SIG-M5 treated with dmso at 0.1 percent for 504 hours (cell line): ENCODE data around the gene PRICKLE3.

Experiments
- DNase-seq: peaks from one replicate; lab custom pipeline; 2025; ENCODE audit not compliant: unreplicated experiment; lab: John Stamatoyannopoulos, UW

The PRICKLE3 gene

DNA sequence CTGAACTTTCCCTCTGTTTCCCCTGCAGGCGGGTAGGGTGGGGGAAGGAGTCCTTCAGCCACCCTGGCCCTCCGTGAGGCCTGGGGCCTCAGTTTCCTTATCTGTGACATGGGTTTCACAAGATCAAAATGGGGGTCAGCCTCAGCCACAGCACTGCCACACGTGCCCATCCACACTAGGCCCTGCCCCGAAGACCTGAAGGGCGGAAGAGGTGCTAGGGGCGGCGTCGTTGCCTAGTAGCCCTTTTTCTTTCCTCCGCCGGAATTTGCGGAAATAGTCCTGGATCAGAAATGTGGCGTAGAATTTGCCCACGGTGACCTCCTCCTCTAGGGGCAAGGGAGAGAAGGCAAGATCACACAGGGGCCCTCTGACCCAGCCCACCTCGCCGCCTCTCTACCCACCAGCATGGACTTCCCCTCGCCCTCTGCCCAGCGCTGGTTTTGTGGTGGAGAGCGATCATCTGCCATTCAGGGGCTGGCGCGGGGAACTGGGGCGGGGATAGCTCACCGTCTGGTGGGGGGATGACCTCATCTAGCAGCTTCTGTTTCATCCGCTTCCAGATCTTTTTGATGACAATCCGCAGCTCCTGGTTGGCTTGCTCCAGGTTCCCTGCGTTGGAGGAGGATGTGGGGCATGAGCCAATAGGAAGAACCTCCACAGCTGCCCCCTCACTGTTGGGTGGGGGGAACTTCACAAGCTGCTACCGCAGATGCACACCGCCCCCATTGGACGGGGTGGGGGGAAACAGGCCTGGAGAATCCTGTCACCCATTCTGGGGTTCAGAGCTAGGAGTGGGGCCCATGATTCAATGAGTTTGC lies 23.5 kb upstream of the PRICKLE3 start:
- no peak for DNase-seq

DNA sequence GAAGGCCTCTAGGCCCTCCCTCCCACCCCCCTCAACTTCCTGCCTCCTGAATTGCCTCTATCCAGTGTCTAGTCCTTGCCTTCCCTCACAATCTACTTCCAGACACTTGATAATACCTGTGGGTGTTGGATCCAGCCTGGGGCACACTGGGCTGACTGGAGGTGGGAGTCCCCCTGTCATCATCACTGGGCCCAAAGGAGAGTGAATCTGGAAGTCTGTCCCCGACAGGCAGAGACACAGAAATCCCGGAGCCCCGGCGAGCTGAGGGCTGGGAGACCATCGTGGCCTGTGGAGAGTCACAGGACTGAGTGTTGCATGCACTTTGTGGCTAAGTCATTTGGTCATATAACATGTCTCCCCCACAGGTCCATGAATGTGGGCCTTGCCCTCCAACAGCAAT lies 22.2 kb upstream of the PRICKLE3 start:
- DNase-seq = no peak

DNA sequence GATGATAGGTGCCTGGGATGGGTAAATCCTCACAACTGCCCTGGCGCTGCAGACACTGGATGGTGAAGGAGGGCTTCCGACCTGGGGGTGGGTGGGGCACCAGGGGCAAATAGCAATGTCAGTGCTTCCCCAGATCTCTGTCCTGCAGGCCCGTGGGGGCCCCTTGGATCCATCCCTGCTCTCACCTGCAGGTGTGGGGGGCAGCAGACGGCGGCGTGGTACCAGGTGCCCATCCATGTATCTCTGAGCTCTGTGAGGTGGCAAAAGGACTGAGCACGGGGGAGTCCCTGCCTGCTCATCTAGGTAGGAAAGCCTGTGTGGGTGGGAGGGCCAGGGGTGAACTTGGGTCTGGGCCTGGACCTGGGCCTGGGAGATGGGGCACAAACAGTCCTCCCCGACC lies 20.4 kb upstream of the PRICKLE3 start:
- no peak for DNase-seq

DNA sequence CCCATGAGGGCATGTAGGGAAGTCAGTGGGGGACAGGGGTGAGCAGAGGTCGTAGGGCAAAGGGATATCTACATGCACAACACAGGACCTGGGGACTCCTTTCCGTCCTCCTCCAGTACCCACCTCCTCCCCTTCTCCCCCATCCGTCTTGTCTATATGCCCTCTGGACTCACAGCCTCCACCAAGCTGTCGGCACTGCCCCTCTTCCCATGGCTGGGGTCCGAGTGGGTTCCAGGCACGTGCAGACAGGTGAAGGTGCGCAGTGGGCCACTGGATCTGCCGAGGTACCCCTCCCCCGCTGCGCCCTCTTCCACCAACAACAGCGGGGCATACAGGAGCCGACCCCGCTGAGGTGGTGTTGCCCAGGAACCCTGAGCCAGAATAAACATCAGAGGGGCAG lies 19.3 kb upstream of the PRICKLE3 start:
- no peak for DNase-seq

DNA sequence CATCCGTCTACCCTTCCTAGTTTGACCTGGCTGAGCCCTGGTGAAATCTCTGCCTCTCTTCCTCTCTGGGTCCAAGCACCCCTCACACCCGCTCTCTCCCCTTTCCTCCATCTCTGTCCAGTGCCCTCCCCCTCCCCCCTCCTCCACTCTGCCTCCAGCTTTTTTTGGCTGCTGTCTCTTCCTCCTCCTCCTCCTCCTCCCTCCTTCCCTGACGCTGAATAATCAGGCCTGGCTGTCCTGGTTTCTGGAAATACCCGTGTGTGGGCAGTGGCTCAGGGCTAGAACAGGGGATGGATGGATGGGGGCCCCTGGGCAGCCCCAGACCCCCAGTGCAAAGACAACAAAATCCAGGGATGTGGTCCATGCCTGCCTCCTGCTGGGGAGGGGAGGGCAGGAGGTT lies 18.5 kb upstream of the PRICKLE3 start:
- no peak for DNase-seq

DNA sequence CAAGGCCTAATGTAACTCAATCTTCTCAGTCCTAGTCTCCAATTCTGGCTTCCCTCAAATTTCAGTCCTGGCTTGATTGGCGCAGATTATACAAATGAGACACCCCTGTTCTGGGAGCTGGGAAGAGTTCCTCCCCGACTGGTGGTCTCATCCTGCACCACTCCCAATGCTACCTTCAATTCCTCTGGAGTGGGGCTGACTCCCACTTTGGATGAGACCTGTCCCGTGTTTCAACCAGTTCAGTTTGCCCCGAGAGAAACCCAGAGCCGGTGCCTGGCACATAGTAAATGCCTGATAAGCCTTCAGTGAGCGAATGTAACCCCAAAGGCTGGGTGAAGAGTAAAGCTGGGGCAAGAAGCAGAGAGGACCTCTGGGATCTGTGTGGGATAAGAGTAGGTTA lies 17.8 kb upstream of the PRICKLE3 start:
- no peak for DNase-seq

DNA sequence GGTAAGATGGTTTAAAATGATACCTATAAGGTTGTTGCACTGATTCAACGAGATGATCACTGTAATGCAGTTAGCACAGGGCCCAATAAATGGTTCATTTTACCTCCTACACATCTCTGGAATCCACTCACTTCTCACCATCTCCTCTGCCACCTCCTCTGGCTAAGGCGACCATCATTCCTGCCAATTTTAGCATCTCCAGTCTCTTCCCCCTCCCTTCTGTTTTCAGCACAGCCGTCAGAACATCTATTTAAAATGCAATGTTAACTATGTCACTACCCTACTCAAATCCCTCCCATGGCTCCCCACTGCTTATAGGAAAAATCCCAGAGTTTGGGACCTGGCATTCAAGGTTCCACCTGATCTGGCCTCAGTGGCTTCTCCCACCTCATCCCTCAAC lies 17.4 kb upstream of the PRICKLE3 start:
- no peak for DNase-seq

DNA sequence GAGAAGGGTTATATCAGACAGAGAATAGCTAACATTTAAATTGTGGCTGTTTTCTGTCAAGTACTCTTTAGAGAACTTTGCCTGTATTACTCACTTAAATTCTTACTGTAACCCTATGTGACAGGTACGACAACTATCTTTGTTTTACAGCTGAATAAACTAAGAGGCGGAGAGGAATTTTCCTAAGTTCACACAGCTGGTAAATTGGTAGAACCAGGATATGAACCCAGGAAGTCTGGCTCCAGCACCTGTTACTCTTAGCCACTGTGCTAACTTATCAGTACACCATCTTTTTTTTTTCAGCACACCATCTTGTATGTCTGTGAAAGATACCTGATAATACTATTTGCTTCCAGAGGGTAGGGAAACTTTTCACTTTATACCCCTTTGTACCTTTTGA lies 15.8 kb upstream of the PRICKLE3 start:
- no peak for DNase-seq

DNA sequence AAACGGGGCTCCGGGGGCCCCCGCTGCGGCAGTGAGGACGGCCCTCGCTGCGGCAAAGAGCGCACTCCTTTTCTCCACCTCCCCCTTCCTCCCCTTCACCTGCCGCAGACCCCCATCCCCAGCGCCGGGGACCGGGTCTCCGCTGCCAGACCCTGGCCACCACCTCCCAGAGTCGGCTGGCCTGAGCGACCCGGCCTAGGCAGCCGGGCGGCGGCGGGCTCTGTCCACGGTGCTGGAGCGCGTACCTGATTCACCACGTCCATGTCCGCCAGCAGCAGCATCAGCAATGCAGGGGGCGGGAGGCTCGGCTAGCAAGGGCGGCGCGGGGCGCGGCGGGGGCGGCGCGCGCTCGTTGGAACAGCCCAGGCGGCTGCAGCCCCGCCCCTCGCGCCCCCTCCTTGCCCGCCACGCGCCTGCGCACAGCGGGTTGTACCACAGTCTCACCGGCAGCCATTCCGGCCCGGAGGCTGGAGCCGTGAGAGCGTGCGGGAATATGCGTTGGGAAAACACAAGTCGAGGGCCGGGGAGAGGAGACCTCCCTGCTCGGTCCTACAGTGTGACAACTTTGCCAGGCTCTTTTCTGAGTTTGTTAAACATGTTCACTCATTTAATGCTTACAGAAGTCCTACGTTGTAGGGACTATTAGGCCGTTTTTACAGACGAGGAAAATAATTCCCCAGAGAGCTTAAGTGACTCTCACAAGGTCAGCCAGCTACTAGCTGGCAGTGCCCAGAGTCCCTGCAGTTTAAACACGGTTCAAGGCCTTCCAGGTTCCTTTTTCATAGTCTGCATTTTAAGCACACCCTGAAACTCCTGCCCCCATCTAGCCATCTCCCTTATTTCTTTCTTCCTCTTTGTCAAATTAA lies 14.0 kb upstream of the PRICKLE3 start, which contains the start of gene SYP:
TSS of gene SYP (minus strand) at position 288 of the 866 bp plus-strand sequence. CDS start at position 281, 7 bp downstream.
- DNase-seq = peak; percentile 81

DNA sequence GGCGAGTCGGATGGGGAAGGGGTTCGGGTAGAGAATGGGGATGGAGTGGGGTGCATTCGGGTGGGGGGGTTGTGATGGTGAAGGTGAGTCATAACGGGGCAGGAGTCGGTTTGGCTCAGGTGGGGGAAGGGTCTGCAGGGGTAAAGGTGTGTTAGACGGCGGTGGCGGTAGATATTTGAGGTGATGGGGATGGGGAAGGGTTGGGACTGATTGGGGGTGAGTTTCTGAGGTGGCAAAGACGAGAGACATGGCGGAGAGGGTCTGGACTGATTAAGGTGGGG lies 13.1 kb upstream of the PRICKLE3 start:
- DNase-seq = no peak

DNA sequence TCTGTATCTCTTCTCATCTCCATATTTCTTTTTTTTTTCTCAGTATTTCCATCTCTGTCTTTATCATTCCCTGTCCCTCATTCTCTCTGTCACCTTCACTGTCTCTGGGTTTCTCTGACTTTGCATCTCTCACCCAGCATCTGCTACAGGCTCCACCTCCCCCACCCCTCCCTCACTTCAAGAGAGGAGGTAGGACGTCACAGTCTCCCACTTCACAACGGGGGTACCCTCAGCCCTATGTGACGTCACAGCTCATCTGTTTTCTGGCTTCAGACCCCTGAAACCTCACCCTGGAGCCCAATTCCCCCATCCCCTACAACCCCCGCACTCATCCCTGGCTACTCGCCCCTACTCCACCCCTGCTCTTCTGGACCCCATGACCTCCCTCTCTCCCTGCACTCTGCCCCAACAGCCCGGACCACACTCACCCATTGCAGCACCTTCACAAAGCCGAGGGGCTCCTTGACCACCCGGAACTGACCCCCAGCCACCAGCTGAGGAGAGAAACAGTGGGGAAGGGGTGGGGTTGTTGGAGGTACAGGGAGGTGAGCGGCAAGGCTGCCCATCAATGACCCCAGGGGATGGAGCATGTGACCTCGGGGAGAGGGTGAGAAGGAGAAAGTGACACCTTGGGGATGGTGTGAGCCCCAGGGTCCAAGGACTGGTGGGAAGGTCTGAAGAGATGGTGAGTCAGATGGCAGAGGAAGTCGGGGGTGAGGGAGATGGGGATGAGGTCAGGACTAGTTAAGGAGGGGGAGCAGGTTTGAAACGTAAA lies 12.6 kb upstream of the PRICKLE3 start:
- no peak for DNase-seq

DNA sequence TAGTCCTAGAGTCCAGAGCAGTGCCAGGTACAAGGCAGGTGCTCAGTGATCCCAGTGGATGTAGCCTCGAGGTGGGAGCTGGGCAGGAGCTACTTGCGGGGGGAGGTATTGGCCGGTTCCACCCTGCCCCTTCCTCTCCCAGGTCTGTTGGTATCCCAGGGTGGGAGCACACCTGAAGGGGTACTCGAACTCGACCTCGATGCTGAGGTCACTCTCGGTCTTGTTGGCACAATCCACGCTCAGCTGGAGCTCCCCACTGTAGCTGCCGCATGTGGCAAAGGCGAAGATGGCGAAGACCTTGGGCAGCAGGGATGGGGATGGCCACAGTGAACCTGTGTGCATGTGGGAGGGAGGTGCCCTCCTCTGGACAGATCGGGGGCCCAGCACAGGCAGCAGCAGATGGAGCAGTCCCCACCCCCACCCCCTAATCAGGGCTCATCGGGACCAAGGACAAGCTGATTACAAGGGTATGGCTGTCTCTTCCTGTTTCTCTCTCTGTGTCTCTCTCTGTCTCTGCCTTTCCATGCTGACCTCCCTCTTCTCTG lies 11.4 kb upstream of the PRICKLE3 start:
- DNase-seq = no peak

DNA sequence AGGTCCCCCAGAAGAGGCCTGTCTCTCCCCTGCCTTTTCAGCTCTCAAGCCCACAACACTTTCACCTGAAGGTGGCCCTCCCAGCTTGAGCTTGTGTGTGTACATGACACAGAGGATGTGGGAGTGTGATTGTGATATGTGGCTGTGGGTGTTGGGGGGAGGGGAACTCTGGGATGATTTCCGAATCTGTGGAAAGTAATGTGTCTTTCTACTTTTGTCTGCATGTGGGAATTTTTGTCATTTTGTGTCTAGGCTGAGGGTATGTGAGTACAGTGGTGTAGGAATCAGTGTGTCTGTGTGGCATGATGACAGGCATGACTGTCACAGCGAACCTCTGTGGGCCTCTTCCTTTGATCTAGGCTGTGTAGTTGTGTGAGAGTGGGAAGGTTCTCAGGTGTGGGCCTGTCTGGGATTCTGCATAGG lies 7.4 kb upstream of the PRICKLE3 start:
- DNase-seq = no peak

DNA sequence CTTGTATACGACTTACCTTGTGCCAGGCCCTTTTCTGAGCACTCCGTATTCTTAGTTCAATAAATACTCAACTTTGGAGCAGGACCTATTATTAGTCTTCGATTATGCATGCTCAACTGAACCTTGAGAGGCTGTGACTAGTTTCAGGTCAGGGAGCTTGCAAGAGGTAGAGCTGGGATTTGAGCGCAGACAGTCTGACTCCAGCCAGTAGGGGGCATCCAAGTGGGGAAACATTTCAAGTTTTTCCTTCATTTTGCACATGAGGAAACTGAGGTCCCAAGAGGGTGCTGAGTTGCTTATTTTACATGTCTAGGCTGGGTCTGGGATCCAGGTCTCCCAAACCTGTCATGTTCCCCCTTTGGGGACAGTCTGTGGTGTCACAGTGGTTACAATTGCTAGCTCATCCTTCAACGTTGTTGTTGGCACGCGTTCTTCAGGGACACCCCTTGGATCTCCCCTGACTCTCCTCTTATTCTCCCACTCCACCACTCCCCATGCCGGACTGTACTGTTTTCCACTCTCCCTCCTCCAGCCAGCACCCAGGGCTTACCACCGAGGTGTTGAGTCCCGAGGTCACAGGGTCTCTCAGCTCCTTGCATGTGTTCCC lies 6.7 kb upstream of the PRICKLE3 start:
- peak; percentile 20 for DNase-seq

DNA sequence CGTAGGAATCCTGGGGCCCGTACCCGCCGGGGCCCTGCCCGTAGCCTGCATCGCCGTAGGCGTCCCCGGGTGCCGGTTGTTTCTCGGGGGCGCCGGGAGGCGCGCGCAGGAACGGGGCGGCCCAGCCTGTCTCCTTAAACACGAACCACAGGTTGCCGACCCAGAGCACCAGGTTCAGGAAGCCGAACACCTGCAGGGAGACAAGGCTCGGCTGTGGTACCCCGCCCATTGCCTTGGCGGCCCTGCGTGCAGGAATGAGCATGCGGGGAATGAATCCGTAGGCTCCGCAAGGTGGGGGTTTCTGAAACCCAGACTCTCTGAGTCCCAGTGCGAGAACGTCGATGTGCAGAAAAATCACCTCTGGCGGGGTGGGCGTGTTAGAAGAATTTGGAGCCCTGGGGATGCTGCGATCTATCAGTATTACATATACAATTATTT lies 5.4 kb upstream of the PRICKLE3 start:
- no peak for DNase-seq

DNA sequence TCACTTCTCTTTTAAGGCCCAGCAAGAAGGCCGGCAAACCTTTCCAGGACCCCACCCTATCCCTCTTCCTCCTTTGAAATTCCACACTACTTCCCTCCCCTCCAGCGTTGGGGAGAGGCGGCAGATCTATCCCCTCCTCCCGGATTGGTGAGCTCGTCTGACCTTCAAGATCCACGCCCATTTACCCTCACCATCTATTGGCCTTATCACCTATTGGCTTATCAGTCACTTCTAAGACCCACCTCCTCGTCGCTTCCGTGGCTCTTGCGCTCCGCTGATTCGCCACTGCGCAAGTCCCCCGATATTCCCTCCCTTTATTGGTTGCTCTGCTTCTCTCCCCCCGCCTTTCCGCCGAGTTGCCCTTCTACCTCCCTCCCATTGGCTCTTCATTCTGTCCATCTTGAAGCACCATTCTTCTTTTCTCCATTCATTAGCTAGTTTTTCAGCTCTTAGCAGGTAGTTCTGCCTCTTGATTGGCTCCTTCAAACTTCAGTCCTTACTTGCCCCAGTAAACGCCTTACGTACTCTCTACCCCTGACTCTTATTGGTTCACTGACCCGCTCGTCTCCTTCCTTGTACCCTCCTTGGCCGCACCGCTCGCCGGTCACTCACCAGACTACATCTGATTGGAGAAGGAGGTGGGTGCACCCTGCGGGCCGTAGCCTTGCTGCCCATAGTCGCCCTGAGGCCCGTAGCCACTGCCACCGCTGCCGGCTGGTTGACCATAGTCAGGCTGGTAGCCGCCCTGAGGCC lies 4.8 kb upstream of the PRICKLE3 start:
- DNase-seq = peak; percentile 100

DNA sequence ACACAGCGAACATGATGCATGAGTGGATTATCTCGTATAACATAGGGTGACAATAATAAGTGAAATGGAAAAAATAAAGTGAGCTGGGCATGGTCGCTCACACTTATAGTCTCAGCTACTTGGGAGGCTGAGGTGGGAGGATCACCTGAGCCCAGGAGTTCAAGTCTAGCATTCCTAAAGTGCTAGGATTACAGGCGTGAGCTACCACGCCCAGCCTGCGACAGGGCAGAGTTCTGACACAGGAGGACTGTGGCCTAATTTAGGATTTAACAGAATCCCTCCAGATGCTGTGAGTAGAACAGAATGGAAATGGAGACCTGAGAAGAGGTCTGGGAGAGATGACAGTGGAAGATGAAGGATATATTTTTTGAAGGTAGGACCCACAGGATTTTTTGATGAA lies 3.4 kb upstream of the PRICKLE3 start:
- DNase-seq = no peak

DNA sequence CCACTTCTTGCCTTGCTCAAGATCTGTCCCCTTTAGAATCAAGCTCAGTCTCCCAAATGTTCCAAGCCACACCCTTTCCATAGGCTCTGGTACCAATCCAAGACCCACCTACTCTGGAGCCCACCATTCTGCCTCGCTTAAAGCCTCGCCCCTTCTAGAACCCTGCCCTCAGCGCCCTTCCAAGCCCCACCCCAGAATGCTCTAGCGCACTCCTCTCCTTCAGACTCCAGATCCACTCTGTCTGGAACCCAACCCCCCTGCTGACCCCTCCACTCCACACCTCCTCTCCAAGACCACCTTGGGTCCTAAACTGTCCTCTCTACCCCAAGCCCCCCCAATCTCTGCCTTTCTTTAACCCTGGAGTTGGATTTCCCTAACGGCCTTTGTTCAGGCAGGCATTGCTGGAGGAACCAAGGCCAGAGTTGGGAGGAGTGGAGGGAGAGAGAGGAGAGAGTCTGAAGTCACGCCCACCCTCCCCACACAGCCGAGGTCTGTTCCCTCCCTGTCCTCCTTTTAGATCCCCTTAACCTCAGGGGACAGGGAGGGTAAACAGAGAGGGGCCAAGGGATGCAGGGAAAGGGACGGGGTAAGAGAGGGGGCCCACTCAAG lies 2.4 kb upstream of the PRICKLE3 start:
- DNase-seq = no peak

DNA sequence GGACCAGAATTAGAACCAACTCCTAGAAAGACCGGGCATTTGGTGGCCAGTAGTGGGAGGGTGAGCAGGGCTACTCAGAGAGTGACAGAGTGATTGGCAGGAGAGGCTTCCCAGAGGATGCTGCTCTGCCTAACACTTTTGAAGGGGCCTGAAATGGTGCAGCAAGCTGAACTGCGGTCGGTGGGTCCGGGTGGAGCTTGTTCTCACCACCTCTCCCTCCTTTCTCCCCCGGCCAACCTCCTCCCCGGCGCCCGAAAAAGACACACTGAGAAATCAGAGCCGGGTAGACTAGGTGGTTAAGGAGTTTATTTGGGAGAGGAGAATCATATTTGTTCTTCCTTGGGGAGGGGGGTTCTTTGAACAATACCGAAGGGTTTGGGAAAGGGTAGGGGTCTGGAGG lies 1.4 kb upstream of the PRICKLE3 start:
- DNase-seq = no peak

DNA sequence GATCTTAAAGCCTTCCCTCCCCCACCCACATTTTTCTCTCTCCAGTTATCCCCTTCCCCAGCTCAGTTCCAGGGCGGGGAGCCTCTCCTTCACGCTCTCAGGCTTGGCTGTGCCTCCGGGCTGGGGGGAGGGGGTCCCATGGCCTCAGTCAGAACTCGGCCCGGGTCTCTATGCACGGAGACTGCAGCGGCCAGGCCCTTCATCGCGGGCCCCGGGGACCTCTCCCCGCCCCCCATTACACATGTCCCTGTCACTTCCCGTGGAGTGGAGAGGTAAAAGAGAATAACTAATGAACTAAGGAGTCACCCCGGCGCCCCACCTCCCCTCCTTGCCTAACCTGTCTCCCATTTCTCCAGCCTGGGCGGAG lies 838 bp upstream of the PRICKLE3 start:
- no peak for DNase-seq
